ENCODE measurements around the gene IGFBP5.
A peak's percentile ranks its signal among the peaks of the same experiment; 100 is the strongest.

The IGFBP5 gene

GRCh38 chr2:216688731-216689340 lies 6.5 kb downstream of the IGFBP5 start:
- Histone ChIP-seq H3K27ac (ENCODE audit: low read length) (peak overlapping the region; percentile 62), H3K9ac (ENCODE audit: low read length in 2 of 2) (peak overlapping the region; percentile 13 to 24), H3K9me3 (ENCODE audit: control insufficient read depth in 2 of 2, low read length in 2 of 2) (no peaks in the 10 kb centered on the region), H3K36me3 (ENCODE audit: control insufficient read depth in 2 of 2, insufficient read depth in 2 of 2, low read length in 2 of 2) (peaks cover 29 to 38% of the 10 kb centered on the region in 2 donors), H3K27me3 (ENCODE audit: control insufficient read depth in 1 of 2, insufficient read depth in 2 of 2, low read length in 2 of 2) (no peaks in the 10 kb centered on the region), H3K4me3 (ENCODE audit: low read length in 2 of 2) (peak overlapping the region; percentile 14 to 71), H3K4me1 (ENCODE audit: control insufficient read depth, insufficient read depth, low read length) (peaks cover 66% of the 10 kb centered on the region)

GRCh38 chr2:216687646-216688045 lies 7.7 kb downstream of the IGFBP5 start:
- H3K36me3 ChIP-seq (ENCODE audit: control insufficient read depth in 2 of 2, insufficient read depth in 2 of 2, low read length in 2 of 2), result peaks cover 32 to 45% of the 10 kb centered on the region in 2 donors

GRCh38 chr2:216687111-216687510 lies 8.2 kb downstream of the IGFBP5 start:
- Histone ChIP-seq H3K4me1 (ENCODE audit: control insufficient read depth, insufficient read depth, low read length) (peaks cover 79% of the 10 kb centered on the region), H3K9ac (ENCODE audit: low read length in 2 of 2) (no peak overlapping the region), H3K27ac (ENCODE audit: low read length) (peak overlapping the region; percentile 60), H3K27me3 (ENCODE audit: control insufficient read depth in 1 of 2, insufficient read depth in 2 of 2, low read length in 2 of 2) (no peaks in the 10 kb centered on the region), H3K4me3 (ENCODE audit: low read length in 2 of 2) (peak overlapping the region in 1 of 2 donors; percentile 29), H3K9me3 (ENCODE audit: control insufficient read depth in 2 of 2, low read length in 2 of 2) (no peaks in the 10 kb centered on the region), H3K36me3 (ENCODE audit: control insufficient read depth in 2 of 2, insufficient read depth in 2 of 2, low read length in 2 of 2) (peaks cover 32 to 45% of the 10 kb centered on the region in 2 donors)

More at GRCh38 chr2:216687646-216688045, 7.7 kb downstream of the IGFBP5 start:
- Histone ChIP-seq H3K4me3 (ENCODE audit: low read length in 2 of 2) (peak overlapping the region in 1 of 2 donors; percentile 29), H3K4me1 (ENCODE audit: control insufficient read depth, insufficient read depth, low read length) (peaks cover 73% of the 10 kb centered on the region), H3K27ac (ENCODE audit: low read length) (peak overlapping the region; percentile 60), H3K27me3 (ENCODE audit: control insufficient read depth in 1 of 2, insufficient read depth in 2 of 2, low read length in 2 of 2) (no peaks in the 10 kb centered on the region), H3K9me3 (ENCODE audit: control insufficient read depth in 2 of 2, low read length in 2 of 2) (no peaks in the 10 kb centered on the region), H3K9ac (ENCODE audit: low read length in 2 of 2) (peak overlapping the region in 1 of 2 donors; percentile 39)

GRCh38 chr2:216685327-216685875 lies 9.9 kb downstream of the IGFBP5 start:
- H3K27me3 ChIP-seq (ENCODE audit: control insufficient read depth in 1 of 2, insufficient read depth in 2 of 2, low read length in 2 of 2), result no peaks in the 10 kb centered on the region
- no peaks in the 10 kb centered on the region for H3K9me3 ChIP-seq (ENCODE audit: control insufficient read depth in 2 of 2, low read length in 2 of 2)
- peak overlapping the region in 1 of 2 donors; percentile 35 for H3K4me3 ChIP-seq (ENCODE audit: low read length in 2 of 2)
- H3K4me1 ChIP-seq (ENCODE audit: control insufficient read depth, insufficient read depth, low read length), result peaks cover 94% of the 10 kb centered on the region
- peak overlapping the region; percentile 60 for H3K27ac ChIP-seq (ENCODE audit: low read length)
- peaks cover 43 to 48% of the 10 kb centered on the region in 2 donors for H3K36me3 ChIP-seq (ENCODE audit: control insufficient read depth in 2 of 2, insufficient read depth in 2 of 2, low read length in 2 of 2)
- no peak overlapping the region for H3K9ac ChIP-seq (ENCODE audit: low read length in 2 of 2)

- peaks cover 37 to 44% of the 10 kb centered on the region in 2 donors for H3K36me3 ChIP-seq (ENCODE audit: control insufficient read depth in 2 of 2, insufficient read depth in 2 of 2, low read length in 2 of 2)
- no peaks in the 10 kb centered on the region for H3K9me3 ChIP-seq (ENCODE audit: control insufficient read depth in 2 of 2, low read length in 2 of 2)
- H3K9ac ChIP-seq (ENCODE audit: low read length in 2 of 2), result peak overlapping the region in 1 of 2 donors; percentile 3
- H3K27ac ChIP-seq (ENCODE audit: low read length), result peak overlapping the region; percentile 76
- peaks cover 94% of the 10 kb centered on the region for H3K4me1 ChIP-seq (ENCODE audit: control insufficient read depth, insufficient read depth, low read length)
- H3K4me3 ChIP-seq (ENCODE audit: low read length in 2 of 2), result peak overlapping the region in 1 of 2 donors; percentile 35
- H3K27me3 ChIP-seq (ENCODE audit: control insufficient read depth in 1 of 2, insufficient read depth in 2 of 2, low read length in 2 of 2), result no peaks in the 10 kb centered on the region
Measured at GRCh38 chr2:216683846-216684245, 11.5 kb downstream of the IGFBP5 start.

- peaks cover 46 to 49% of the 10 kb centered on the region in 2 donors for H3K36me3 ChIP-seq (ENCODE audit: control insufficient read depth in 2 of 2, insufficient read depth in 2 of 2, low read length in 2 of 2)
- H3K27me3 ChIP-seq (ENCODE audit: control insufficient read depth in 1 of 2, insufficient read depth in 2 of 2, low read length in 2 of 2), result no peaks in the 10 kb centered on the region
- no peak overlapping the region for H3K4me3 ChIP-seq (ENCODE audit: low read length in 2 of 2)
- H3K27ac ChIP-seq (ENCODE audit: low read length), result peak overlapping the region; percentile 76
- H3K9me3 ChIP-seq (ENCODE audit: control insufficient read depth in 2 of 2, low read length in 2 of 2), result no peaks in the 10 kb centered on the region
- no peak overlapping the region for H3K9ac ChIP-seq (ENCODE audit: low read length in 2 of 2)
- H3K4me1 ChIP-seq (ENCODE audit: control insufficient read depth, insufficient read depth, low read length), result peaks cover 78% of the 10 kb centered on the region
Measured at GRCh38 chr2:216681683-216682082, 13.7 kb downstream of the IGFBP5 start.

GRCh38 chr2:216680951-216681629 lies 14.3 kb downstream of the IGFBP5 start:
- Histone ChIP-seq H3K4me1 (ENCODE audit: control insufficient read depth, insufficient read depth, low read length) (peaks cover 73% of the 10 kb centered on the region), H3K27me3 (ENCODE audit: control insufficient read depth in 1 of 2, insufficient read depth in 2 of 2, low read length in 2 of 2) (no peaks in the 10 kb centered on the region), H3K36me3 (ENCODE audit: control insufficient read depth in 2 of 2, insufficient read depth in 2 of 2, low read length in 2 of 2) (peaks cover 48% of the 10 kb centered on the region in 2 donors), H3K9me3 (ENCODE audit: control insufficient read depth in 2 of 2, low read length in 2 of 2) (no peaks in the 10 kb centered on the region), H3K27ac (ENCODE audit: low read length) (peak overlapping the region; percentile 76), H3K9ac (ENCODE audit: low read length in 2 of 2) (peak overlapping the region in 1 of 2 donors; percentile 19), H3K4me3 (ENCODE audit: low read length in 2 of 2) (peak overlapping the region in 1 of 2 donors; percentile 15)

- H3K36me3 ChIP-seq (ENCODE audit: control insufficient read depth in 2 of 2, insufficient read depth in 2 of 2, low read length in 2 of 2), result peaks cover 56 to 58% of the 10 kb centered on the region in 2 donors
- H3K4me3 ChIP-seq (ENCODE audit: low read length in 2 of 2), result no peak overlapping the region
- H3K9me3 ChIP-seq (ENCODE audit: control insufficient read depth in 2 of 2, low read length in 2 of 2), result no peaks in the 10 kb centered on the region
- peak overlapping the region; percentile 76 for H3K27ac ChIP-seq (ENCODE audit: low read length)
- no peaks in the 10 kb centered on the region for H3K27me3 ChIP-seq (ENCODE audit: control insufficient read depth in 1 of 2, insufficient read depth in 2 of 2, low read length in 2 of 2)
- peak overlapping the region in 1 of 2 donors; percentile 19 for H3K9ac ChIP-seq (ENCODE audit: low read length in 2 of 2)
- peaks cover 64% of the 10 kb centered on the region for H3K4me1 ChIP-seq (ENCODE audit: control insufficient read depth, insufficient read depth, low read length)
Measured at GRCh38 chr2:216679658-216680024, 15.7 kb downstream of the IGFBP5 start.

GRCh38 chr2:216678813-216679657 lies 16.3 kb downstream of the IGFBP5 start:
- H3K9me3 ChIP-seq (ENCODE audit: control insufficient read depth in 2 of 2, low read length in 2 of 2), result no peaks in the 10 kb centered on the region
- H3K36me3 ChIP-seq (ENCODE audit: control insufficient read depth in 2 of 2, insufficient read depth in 2 of 2, low read length in 2 of 2), result peaks cover 56 to 62% of the 10 kb centered on the region in 2 donors
- no peaks in the 10 kb centered on the region for H3K27me3 ChIP-seq (ENCODE audit: control insufficient read depth in 1 of 2, insufficient read depth in 2 of 2, low read length in 2 of 2)
- peak overlapping the region; percentile 76 for H3K27ac ChIP-seq (ENCODE audit: low read length)
- H3K4me1 ChIP-seq (ENCODE audit: control insufficient read depth, insufficient read depth, low read length), result peaks cover 58% of the 10 kb centered on the region
- H3K4me3 ChIP-seq (ENCODE audit: low read length in 2 of 2), result no peak overlapping the region
- H3K9ac ChIP-seq (ENCODE audit: low read length in 2 of 2), result peak overlapping the region in 1 of 2 donors; percentile 29

- Histone ChIP-seq H3K27ac (ENCODE audit: low read length) (peak overlapping the region; percentile 76), H3K36me3 (ENCODE audit: control insufficient read depth in 2 of 2, insufficient read depth in 2 of 2, low read length in 2 of 2) (peaks cover 47 to 62% of the 10 kb centered on the region in 2 donors), H3K9me3 (ENCODE audit: control insufficient read depth in 2 of 2, low read length in 2 of 2) (no peaks in the 10 kb centered on the region), H3K4me1 (ENCODE audit: control insufficient read depth, insufficient read depth, low read length) (peaks cover 49% of the 10 kb centered on the region), H3K9ac (ENCODE audit: low read length in 2 of 2) (no peak overlapping the region), H3K4me3 (ENCODE audit: low read length in 2 of 2) (no peak overlapping the region), H3K27me3 (ENCODE audit: control insufficient read depth in 1 of 2, insufficient read depth in 2 of 2, low read length in 2 of 2) (no peaks in the 10 kb centered on the region)
Measured at GRCh38 chr2:216678098-216678465, 17.3 kb downstream of the IGFBP5 start.

Data from stomach smooth muscle (tissue), 2 donors.